Sigmoid colon (tissue), 4 donors: ENCODE results near the gene CSPG4.

Experiments used
- CTCF ChIP-seq, 4 experiments: fragments of 450-650 bp in 3 of 4; fragments of 200-600 bp in 1 of 4; IDR thresholded peaks; one replicate each; pipeline ENCODE4 v1.5.1; 2016 to 2019; ENCODE audit warnings: antibody characterized with exemption in 4 of 4, mild to moderate bottlenecking in 3 of 4, moderate library complexity in 2 of 4
- POLR2A ChIP-seq, 2 donors: fragments of 450-650 bp; IDR thresholded peaks; one replicate each; pipeline ENCODE4 v1.6.1; 2016; ENCODE audit warnings: antibody characterized with exemption in 2 of 2, mild to moderate bottlenecking in 2 of 2, moderate library complexity in 2 of 2
- POLR2AphosphoS5 ChIP-seq, 4 donors: sonication (generic); formaldehyde crosslinking; IDR thresholded peaks; one replicate each; pipeline ENCODE4 v1.6.1; 2017; ENCODE audit warnings: antibody characterized with exemption in 4 of 4

GRCh38 chr15:75738014-75738646 lies 25.5 kb upstream of the CSPG4 start:
- TF ChIP-seq POLR2A (IDR thresholded peaks at IDR 0.05) (peak; percentile 26 to 40), CTCF (IDR thresholded peaks at IDR 0.05) (no peak), POLR2AphosphoS5 (IDR thresholded peaks at IDR 0.05) (peak; percentile 64 to 85 (median 76))
